K562 (cell line): ENCODE data around the gene AP1M1. TPM values are rescaled to one million over a fixed set of nuclear protein-coding genes. Genes with fewer than 3 reads are reported as not detected.

Experiments
- ATAC-seq: fragments of 200-7000 bp; cut with Tn5 transposase; 3 replicates; pipeline ENCODE4 v1.9.1; 2020; ENCODE audit warnings: moderate library complexity
- BruUV-seq: library from RNA; stranded (reverse); fragments of 400-500 nt; replicated peaks from 2 replicates; lab custom pipeline; 2021; lab: Mats Ljungman, UMichigan
- CTCF ChIA-PET: fragments of 300-600 bp; formaldehyde crosslinking; extraction: SDS; loops from one replicate; lab custom pipeline; 2021; ENCODE audit warnings: low intra/inter-chr PET ratio; lab: Yijun Ruan, JAX
- POLR2A ChIA-PET: fragments of 300-600, 350-650 bp; sonication (Branson Sonifier 250); formaldehyde crosslinking; extraction: SDS; loops from one replicate; lab custom pipeline; 2021; ENCODE audit warnings: antibody characterized with exemption, inconsistent platforms; lab: Yijun Ruan, JAX
- DNase-seq, 4 experiments: peaks; one replicate each; pipeline versions ENCODE4 v3.0.0 to v3.0.0-alpha.2; 2011 to 2018; ENCODE audit warnings: low spot score in 3 of 4, mixed read lengths in 3 of 4; ENCODE audit errors: extremely low read depth in 1 of 4
- FAIRE-seq: peaks from 2 replicates; lab custom pipeline; 2011; peaks lifted over from hg19 to GRCh38; lab: Jason Lieb, UNC
- H2AFZ ChIP-seq: 2 replicates; pipeline ENCODE4 v1.6.0; 2011; ENCODE audit warnings: low read depth, low read length, control low read depth, inconsistent platforms
- H3K27ac ChIP-seq: fragments of 200-600 bp; 3 replicates; pipeline ENCODE4 v1.8.0; 2011; ENCODE audit warnings: low read depth, mild to moderate bottlenecking, control low read depth, inconsistent platforms, low read length, moderate library complexity, mixed read lengths; ENCODE audit errors: extremely low read depth
- H3K27me3 ChIP-seq, 2 experiments: fragments of 300-600 bp in 1 of 2; 2 replicates in 1 of 2; 3 replicates in 1 of 2; pipeline versions ENCODE4 v1.6.0 to v1.8.0; 2011; ENCODE audit warnings: inconsistent platforms in 2 of 2, low read length in 2 of 2, mild to moderate bottlenecking in 1 of 2, mixed read lengths in 1 of 2, moderate library complexity in 1 of 2; ENCODE audit not compliant: control insufficient read depth in 2 of 2, insufficient read depth in 2 of 2
- H3K36me3 ChIP-seq: fragments of 300-600 bp; 3 replicates; pipeline ENCODE4 v1.8.0; 2011; ENCODE audit warnings: mild to moderate bottlenecking, low read length, inconsistent platforms; ENCODE audit not compliant: control insufficient read depth, insufficient read depth
- H3K4me1 ChIP-seq, 2 experiments: fragments of 200-600 bp in 1 of 2; replicated peaks in 1 of 2; 2 replicates in 1 of 2; 3 replicates in 1 of 2; pipeline versions ENCODE4 v1.5.1 to v1.8.0; 2011; ENCODE audit warnings: inconsistent platforms in 2 of 2, low read length in 2 of 2, mild to moderate bottlenecking in 1 of 2, mixed read lengths in 1 of 2, moderate library complexity in 1 of 2; ENCODE audit not compliant: control insufficient read depth in 2 of 2, insufficient read depth in 2 of 2
- H3K4me2 ChIP-seq: 2 replicates; pipeline ENCODE4 v1.6.1; 2011; ENCODE audit warnings: low read length, control low read depth, inconsistent platforms, mixed read lengths; ENCODE audit not compliant: insufficient read depth
- H3K4me3 ChIP-seq: fragments of 200-600 bp; sonication (generic), shearing (Covaris generic); 2 replicates; pipeline ENCODE4 v1.5.1; 2016; ENCODE audit warnings: control low read depth, inconsistent platforms
- H3K79me2 ChIP-seq: fragments of 200-600 bp; 3 replicates; pipeline ENCODE4 v1.8.0; 2011; ENCODE audit warnings: low read length, inconsistent platforms; ENCODE audit not compliant: control insufficient read depth, insufficient read depth
- H3K9ac ChIP-seq, 2 experiments: 2 replicates each; pipeline versions ENCODE4 v1.6.0 to v1.6.1; 2011; ENCODE audit warnings: low read depth in 2 of 2, low read length in 2 of 2, control low read depth in 1 of 2, inconsistent platforms in 1 of 2, mild to moderate bottlenecking in 1 of 2, mixed read lengths in 1 of 2; ENCODE audit not compliant: insufficient read depth in 1 of 2
- H3K9me1 ChIP-seq: one replicate; pipeline ENCODE4 v1.6.0; 2011; ENCODE audit warnings: inconsistent platforms, mild to moderate bottlenecking, low read length, moderate library complexity; ENCODE audit not compliant: control insufficient read depth, insufficient read depth
- H3K9me3 ChIP-seq: replicated peaks from 2 replicates; pipeline ENCODE4 v1.5.1; 2011; ENCODE audit warnings: low read depth, low read length, inconsistent platforms; ENCODE audit not compliant: control insufficient read depth, insufficient read depth
- H4K20me1 ChIP-seq: replicated peaks from 2 replicates; pipeline ENCODE4 v1.6.1; 2011; ENCODE audit warnings: low read length, inconsistent platforms, mixed read lengths; ENCODE audit not compliant: control insufficient read depth, insufficient read depth
- ATF7 ChIP-seq: fragments of 450-650 bp; IDR thresholded peaks from 2 replicates; pipeline ENCODE4 v1.7.1; 2014; ENCODE audit warnings: mild to moderate bottlenecking, moderate library complexity
- BRF2 ChIP-seq: IDR thresholded peaks from 3 replicates; pipeline ENCODE4 v1.6.1; 2011; ENCODE audit warnings: borderline replicate concordance, mild to moderate bottlenecking; ENCODE audit not compliant: insufficient read length, insufficient read depth
- CCAR2 ChIP-seq: fragments of 200-400 bp; formaldehyde crosslinking; IDR thresholded peaks from 2 replicates; pipeline ENCODE4 v1.6.1; 2017; ENCODE audit warnings: mild to moderate bottlenecking, low read depth, low read length
- FOSL1 ChIP-seq: fragments of 200-800 bp; sonication (Bioruptor generic); conservative IDR thresholded peaks from 2 replicates; pipeline ENCODE4 v1.6.1; 2016; ENCODE audit warnings: missing genetic modification characterization, missing compliant biosample characterization
- FOXK1 ChIP-seq: sonication (generic); formaldehyde crosslinking; IDR thresholded peaks from 2 replicates; pipeline ENCODE4 v1.8.0; 2022; ENCODE audit warnings: missing genetic modification reagents, mild to moderate bottlenecking, borderline replicate concordance
- HES1 ChIP-seq: fragments of 450-650 bp; IDR thresholded peaks from 2 replicates; pipeline ENCODE4 v1.6.1; 2016; ENCODE audit warnings: low read depth, mild to moderate bottlenecking, moderate library complexity
- KDM4B ChIP-seq, 2 experiments: fragments of 450-650 bp in 1 of 2; sonication (generic) in 1 of 2; IDR thresholded peaks; 2 replicates each; pipeline ENCODE4 v1.6.1; 2016 to 2017; ENCODE audit warnings: borderline replicate concordance in 2 of 2, antibody characterized with exemption in 1 of 2, low read depth in 1 of 2, mild to moderate bottlenecking in 1 of 2
- KHSRP ChIP-seq: fragments of 450-650 bp; IDR thresholded peaks from 2 replicates; pipeline ENCODE4 v1.6.1; 2017
- MXD1 ChIP-seq: fragments of 250-450 bp; sonication (Bioruptor Pico); IDR thresholded peaks from 2 replicates; pipeline ENCODE4 v1.8.0; 2021; ENCODE audit warnings: borderline replicate concordance, mild to moderate bottlenecking, moderate library complexity; ENCODE audit not compliant: poor library complexity, severe bottlenecking
- NBN ChIP-seq: fragments of 450-650 bp; IDR thresholded peaks from 2 replicates; pipeline ENCODE4 v1.6.1; 2016; ENCODE audit warnings: low read depth, mild to moderate bottlenecking
- NR1H2 ChIP-seq: sonication (generic); formaldehyde crosslinking; IDR thresholded peaks from 2 replicates; pipeline ENCODE4 v1.4.0; 2020; ENCODE audit warnings: mild to moderate bottlenecking, missing genetic modification reagents
- STAG1 ChIP-seq: sonication (generic); formaldehyde crosslinking; IDR thresholded peaks from 2 replicates; pipeline ENCODE4 v1.5.0; 2020; ENCODE audit warnings: missing genetic modification reagents, borderline replicate concordance
- ZNF175 ChIP-seq: fragments of 200-800 bp; sonication (Bioruptor generic); IDR thresholded peaks from 2 replicates; pipeline ENCODE4 v1.6.1; 2016; ENCODE audit warnings: low read depth, mild to moderate bottlenecking, missing genetic modification characterization, missing compliant biosample characterization
- WGBS: fragments of 100-300 bp; shearing (Covaris generic); methylation state at CpG from one replicate; pipeline ENCODE4 v1.1.6; 2016; ENCODE audit warnings: low coverage, mixed read lengths; ENCODE audit not compliant: insufficient coverage; ENCODE audit errors: missing lambda C conversion rate; 5-methylcytosine and 5-hydroxymethylcytosine counted together
- in situ Hi-C: fragments of 300-500 bp; cut with MboI; formaldehyde crosslinking; loops from 4 replicates; pipeline ENCODE4 v1.15.0; 2018; ENCODE audit warnings: inconsistent platforms, mixed read lengths
- intact Hi-C: fragments of 100-400 bp; cut with micrococcal nuclease; formaldehyde crosslinking; loops from 2 replicates; pipeline ENCODE4 v1.14.2; 2022
- polyA plus RNA-seq, 8 experiments: library from polyadenylated mRNA; depleted of rRNA in 4 of 8; stranded (reverse) in 5 of 8; unstranded in 3 of 8; fragments of >200 nt; fragmentation: Nextera tagmentation in 2 of 8; fragmentation: Illumina TruSeq in 1 of 8; extraction: Ambion mirVana in 2 of 8; extraction: Trizol in 1 of 8; gene quantifications; 2 replicates each; pipeline versions ENCODE4 v1.2.1 to v1.2.3, GENCODE V29; 2011 to 2014; ENCODE audit warnings: inconsistent platforms in 1 of 8, missing spikeins in 1 of 8
- total RNA-seq, 7 experiments: library from RNA; depleted of rRNA in 6 of 7; stranded (reverse); fragments of >200 nt in 6 of 7; fragmentation: Illumina TruSeq in 2 of 7; extraction: Trizol in 2 of 7; gene quantifications; 2 replicates each; pipeline versions ENCODE4 v1.2.1 to v1.2.3, GENCODE V29; 2011 to 2021; ENCODE audit warnings: low replicate concordance in 1 of 7

AP1M1 gene
- total and polyA plus RNA-seq, 9 of the 15 experiments (the other 6 are each of a cell fraction or from before 2014, with no cell fraction given) = 0.87 to 56.2 (median 29.1) TPM

GRCh38 chr19:16227837-16228636 is 30.3 kb downstream of the AP1M1 start:
- Histone ChIP-seq H4K20me1 (no peaks in the 10 kb centered on the region), H3K4me3 (no peak overlapping the region), H3K9me1 (peaks cover 4% of the 10 kb centered on the region), H3K79me2 (no peaks in the 10 kb centered on the region), H3K4me2 (no peak overlapping the region), H3K27me3 (no peaks in the 10 kb centered on the region), H3K9me3 (no peaks in the 10 kb centered on the region), H2AFZ (no peak overlapping the region), H3K4me1 (peaks cover 0 to 8% of the 10 kb centered on the region in 2 experiments; a peak in 2 of 5 replicates), H3K9ac (no peak overlapping the region; a peak in 1 of 4 replicates), H3K27ac (no peak overlapping the region), H3K36me3 (peaks cover 41% of the 10 kb centered on the region; the same call in 2 of the 3 replicates)
- ATAC-seq = no peak
- ChIA-PET CTCF (interaction anchor here (0.6 kb wide), 1 partner anchor 149 kb away, joined by 3 read pairs; no protein-coding TSS in a partner anchor), POLR2A (interaction anchor here (0.6 kb wide), 1 partner anchor 12 kb away, joined by 3 read pairs; no protein-coding TSS in a partner anchor)
- no peak for DNase-seq
- BruUV-seq = no TSS peak
- intact Hi-C loops = no loop called here
- no peak for FAIRE-seq
- in situ Hi-C loops = no loop called here
- 92% methylated on average over 18 of the region's 21 CpGs for WGBS
- TF ChIP-seq STAG1 (CRISPR knock-in tag) = no peak
- TF ChIP-seq KHSRP = no peak
- no peak for TF ChIP-seq FOSL1
- no peak for TF ChIP-seq ZNF175 (CRISPR knock-in tag)
- TF ChIP-seq FOXK1 = no peak
- TF ChIP-seq ATF7 = no peak
- no peak for TF ChIP-seq HES1
- no peak for TF ChIP-seq MXD1 (CRISPR knock-in tag)
- no peak for TF ChIP-seq CCAR2
- TF ChIP-seq NBN = no peak
- no peak for TF ChIP-seq BRF2
- TF ChIP-seq NR1H2 (CRISPR knock-in tag) = no peak
- no peak for TF ChIP-seq KDM4B (IDR thresholded peaks at IDR 0.05; ENCODE audit: borderline replicate concordance in 2 of 2, low read depth in 1 of 2)
